HG02973 (cell line): ENCODE measurements around the gene TSPAN3.

Source experiments
- ATAC-seq: cut with Tn5 transposase; IDR thresholded peaks from one replicate; pipeline ENCODE4 v1.9.1; 2021; ENCODE audit warnings: moderate library complexity; ENCODE audit not compliant: unreplicated experiment

TSPAN3 gene

GRCh38 chr15:76993114-76993725, 77.7 kb downstream of the TSPAN3 start:
- ATAC-seq: no peak

- ATAC-seq: no peak
These were observed 78.9 kb downstream of the TSPAN3 start for GRCh38 chr15:76991741-76992645.
